TTC549 (cell line): ENCODE data around the gene C2CD2L.
"Not testable (repeated sequence)": the region's sequence is repeated elsewhere in the genome, so short reads cannot be mapped to it uniquely, and the experiment has no call there.

Source experiments
- FAIRE-seq: peaks from 2 replicates; lab custom pipeline; 2012; peaks lifted over from hg19 to GRCh38; lab: Jason Lieb, UNC

C2CD2L gene

DNA sequence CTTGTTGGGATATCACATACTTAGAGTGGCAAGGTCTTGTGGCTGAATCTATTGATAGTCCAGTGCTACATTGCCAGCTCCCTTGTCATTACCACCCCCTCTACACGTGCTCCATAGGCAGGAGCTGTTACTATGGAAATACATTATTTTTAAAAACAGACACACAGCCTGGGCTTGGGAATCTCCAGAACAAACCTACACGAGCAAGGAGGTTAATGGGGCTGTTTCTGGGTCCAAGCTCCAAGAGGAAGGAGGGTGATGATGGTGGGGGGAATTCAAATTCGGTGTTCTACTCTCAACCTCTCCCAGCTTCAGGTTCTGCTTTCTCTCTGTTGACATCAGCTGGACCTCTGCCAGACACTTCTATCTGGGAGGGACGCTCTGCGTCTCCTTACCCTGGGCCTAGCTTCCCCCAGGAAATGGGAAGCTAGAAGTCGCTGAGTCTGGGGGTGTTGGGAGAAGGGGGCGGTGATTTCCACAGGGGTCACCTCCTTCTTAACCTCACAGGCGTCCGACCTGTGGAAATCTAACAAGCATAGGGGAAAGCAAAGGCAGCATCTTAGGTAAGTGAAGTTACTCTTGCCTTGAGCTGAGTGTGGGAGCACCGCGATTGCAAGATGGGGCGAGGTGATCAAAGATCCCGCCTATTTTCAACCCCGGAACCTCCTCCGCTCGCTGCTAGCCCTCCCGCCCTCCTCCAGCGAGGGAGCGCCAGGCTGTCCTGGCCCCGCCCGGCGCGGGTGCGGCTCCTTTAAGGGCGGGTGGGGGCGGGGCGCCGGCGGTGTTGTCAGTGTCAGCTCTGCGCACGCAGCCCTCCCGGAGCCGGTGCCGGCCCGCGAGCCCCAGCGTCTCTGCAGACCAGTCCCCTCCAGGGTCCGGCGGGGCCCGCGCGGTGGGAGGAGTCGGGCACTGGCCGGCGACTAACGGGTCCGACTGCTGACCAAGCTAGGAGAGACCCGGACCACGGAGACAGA is at the start of gene C2CD2L:
Gene C2CD2L (plus strand): TSS at position 781 of the 974 bp plus-strand sequence. CDS start 398 bp downstream, outside the sequence.
- no peak for FAIRE-seq

DNA sequence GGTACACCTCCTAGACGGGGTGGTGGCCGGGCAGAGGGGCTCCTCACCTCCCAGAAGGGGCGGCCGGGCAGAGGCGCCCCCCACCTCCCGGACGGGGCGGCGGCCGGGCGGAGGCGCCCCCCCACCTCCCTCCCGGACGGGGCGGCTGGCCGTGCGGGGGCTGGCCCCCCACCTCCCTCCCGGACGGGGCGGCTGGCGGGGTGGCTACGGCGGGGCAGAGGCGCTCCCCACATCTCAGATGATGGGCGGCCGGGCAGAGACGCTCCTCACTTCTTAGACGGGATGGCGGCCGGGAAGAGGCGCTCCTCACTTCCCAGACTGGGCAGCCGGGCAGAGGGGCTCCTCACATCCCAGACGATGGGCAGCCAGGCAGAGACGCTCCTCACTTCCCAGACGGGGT is 48.0 kb upstream of the C2CD2L start:
- FAIRE-seq: not testable (repeated sequence)

DNA sequence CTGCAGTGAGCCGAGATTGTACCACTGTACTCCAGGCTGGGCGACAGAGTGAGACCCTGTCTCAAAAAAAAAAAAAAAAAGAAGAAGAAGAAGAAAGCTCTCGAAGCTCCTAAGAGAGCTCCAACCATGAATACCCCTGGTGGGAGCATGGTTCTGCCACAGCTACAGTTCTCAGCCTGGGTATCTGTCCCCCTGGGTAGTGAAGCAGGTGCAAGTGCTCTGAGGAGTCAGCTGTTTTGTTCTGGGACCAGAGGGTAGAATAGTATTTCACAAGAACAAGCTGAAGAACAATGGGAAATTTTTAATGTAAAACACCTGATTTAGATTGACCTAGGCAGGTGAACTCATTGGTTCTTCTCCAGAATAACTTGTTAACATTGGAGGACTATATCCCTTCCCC is 45.9 kb upstream of the C2CD2L start:
- FAIRE-seq: no peak

DNA sequence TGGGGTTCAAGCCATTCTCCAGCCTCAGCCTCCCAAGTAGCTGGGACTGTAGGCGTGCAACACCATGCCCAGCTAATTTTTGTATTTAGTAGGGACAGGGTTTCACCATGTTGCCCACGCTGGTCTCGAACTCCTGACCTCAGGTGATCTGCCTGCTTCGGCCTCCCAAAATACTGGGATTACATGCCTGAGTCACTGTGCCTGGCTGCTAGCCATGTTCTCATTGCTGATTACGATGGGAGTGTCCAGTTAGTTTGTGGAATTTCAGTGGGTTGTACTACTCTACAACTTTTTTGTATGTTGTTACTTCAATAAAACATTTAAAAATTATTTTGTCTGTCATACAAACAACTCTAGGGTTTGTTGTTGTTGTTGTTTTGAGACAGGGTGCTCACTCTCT is 44.4 kb upstream of the C2CD2L start:
- no peak for FAIRE-seq

DNA sequence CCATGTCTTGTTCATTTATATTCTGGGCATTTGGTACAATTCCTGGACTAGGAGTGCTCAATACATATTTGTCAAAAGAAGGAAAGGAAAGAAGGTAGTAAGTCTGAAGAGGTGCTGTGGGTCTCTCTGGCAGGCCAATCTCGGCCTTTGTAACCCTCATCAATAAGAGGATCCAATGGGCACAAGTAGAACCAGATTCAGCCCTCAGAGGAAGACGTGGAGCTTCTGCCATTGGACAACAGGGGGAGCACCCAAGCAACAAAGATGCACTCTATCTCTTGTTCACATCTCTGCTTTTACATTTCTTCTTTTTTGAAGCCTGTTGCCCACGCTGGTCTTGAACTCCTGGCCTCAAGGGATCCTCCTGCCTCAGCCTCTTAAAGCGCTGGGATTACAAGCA is 41.8 kb upstream of the C2CD2L start:
- FAIRE-seq: no peak

DNA sequence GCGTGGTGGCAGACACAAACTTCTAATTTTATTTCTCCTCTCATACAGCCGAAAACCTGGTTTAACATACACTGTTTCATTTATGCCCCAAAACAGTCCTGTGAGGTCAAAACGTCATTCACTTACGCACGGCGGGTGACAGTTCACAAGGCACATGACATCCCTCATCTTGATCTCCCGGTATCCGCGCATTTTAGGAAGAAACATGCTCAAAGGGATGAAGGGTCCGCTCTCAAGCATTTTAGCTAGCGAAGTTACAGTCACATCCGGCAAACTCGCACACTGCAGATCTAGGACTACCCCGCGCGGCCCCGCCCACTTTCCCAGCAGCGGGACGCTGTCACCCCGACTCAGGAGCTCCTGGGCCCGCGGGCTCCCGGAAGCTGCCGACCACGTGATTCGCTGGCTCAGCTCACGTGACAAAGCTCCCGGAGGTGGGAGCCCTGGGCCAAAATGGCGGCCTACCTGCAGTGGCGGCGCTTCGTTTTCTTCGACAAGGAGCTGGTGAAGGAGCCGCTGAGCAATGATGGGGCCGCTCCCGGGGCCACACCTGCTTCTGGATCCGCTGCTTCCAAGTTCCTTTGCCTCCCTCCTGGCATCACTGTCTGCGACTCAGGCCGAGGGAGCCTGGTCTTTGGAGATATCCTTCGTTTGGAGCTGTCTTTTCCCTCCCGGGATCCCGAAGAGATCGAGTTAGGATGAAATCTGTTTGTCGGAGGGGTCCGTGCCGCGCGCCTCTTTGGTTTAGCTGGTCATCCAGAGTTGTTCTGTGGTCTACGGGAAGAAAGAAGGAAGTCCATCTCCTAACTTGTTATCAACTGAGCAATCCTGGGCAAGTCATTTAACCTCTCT is 39.5 kb upstream of the C2CD2L start, which contains the start of gene VPS11:
Gene VPS11 (plus strand): TSS at position 448 of the 852 bp plus-strand sequence. CDS start 6 bp downstream, at position 454.
- peak; percentile 41 for FAIRE-seq

DNA sequence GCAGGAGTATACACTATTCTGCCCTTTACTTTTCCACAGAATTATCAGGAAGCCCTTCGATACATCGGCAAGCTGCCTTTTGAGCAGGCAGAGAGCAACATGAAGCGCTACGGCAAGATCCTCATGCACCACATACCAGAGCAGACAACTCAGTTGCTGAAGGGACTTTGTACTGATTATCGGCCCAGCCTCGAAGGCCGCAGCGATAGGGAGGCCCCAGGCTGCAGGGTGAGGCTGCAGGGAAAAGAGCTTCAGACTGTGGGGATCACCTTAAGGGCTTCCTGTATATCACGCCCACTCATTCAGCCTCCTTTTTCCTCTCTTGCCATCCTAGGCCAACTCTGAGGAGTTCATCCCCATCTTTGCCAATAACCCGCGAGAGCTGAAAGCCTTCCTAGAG is 29.3 kb upstream of the C2CD2L start:
- FAIRE-seq: no peak

DNA sequence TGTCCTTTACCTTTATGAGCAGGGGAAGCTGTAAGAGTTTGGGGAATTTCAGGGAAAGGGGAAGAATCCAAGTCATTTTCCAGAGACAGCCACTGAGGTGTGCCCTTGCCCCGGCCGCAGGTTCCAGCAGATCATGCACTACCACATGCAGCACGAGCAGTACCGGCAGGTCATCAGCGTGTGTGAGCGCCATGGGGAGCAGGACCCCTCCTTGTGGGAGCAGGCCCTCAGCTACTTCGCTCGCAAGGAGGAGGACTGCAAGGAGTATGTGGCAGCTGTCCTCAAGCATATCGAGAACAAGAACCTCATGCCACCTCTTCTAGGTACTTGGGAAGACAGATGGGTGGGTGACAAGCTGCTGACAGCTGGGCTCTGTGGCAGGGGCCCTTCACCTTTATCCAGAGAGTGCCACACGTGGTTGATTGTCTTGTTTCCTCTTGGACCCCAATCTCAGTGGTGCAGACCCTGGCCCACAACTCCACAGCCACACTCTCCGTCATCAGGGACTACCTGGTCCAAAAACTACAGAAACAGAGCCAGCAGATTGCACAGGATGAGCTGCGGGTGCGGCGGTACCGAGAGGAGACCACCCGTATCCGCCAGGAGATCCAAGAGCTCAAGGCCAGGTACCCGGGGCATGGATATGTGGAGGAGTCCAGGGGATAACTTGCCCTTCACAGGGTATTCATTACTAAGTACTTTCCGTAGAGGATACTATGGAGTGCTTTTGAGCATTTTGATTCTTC is 28.3 kb upstream of the C2CD2L start:
- FAIRE-seq: no peak

DNA sequence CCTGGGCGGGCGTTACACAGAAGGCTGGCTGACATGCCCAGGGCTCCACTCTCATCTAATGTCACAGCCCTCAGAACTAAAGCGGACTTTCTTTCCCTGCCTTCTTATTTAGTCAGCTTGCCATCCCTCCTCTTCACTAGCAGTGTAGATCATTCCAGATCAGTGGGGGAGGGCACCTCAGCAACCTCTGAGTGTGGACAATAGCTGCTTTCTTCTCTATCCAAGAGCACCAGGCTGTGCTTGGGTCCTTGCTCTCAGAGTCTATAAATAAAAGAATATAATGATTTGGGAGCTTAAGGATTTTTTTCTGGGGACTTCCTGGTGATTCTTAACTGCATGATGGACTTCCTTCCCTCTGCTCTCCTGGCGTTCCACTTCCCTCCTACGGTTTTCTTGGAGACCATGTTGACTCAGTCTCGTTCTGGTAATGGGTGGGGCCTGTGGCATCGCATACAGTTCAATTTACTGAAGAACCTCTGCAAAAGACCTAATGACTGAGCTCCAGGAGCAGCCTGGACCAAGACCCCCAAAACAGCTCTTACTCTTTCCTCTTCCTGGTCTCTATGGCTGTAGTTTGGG is 25.4 kb upstream of the C2CD2L start:
- no peak for FAIRE-seq

DNA sequence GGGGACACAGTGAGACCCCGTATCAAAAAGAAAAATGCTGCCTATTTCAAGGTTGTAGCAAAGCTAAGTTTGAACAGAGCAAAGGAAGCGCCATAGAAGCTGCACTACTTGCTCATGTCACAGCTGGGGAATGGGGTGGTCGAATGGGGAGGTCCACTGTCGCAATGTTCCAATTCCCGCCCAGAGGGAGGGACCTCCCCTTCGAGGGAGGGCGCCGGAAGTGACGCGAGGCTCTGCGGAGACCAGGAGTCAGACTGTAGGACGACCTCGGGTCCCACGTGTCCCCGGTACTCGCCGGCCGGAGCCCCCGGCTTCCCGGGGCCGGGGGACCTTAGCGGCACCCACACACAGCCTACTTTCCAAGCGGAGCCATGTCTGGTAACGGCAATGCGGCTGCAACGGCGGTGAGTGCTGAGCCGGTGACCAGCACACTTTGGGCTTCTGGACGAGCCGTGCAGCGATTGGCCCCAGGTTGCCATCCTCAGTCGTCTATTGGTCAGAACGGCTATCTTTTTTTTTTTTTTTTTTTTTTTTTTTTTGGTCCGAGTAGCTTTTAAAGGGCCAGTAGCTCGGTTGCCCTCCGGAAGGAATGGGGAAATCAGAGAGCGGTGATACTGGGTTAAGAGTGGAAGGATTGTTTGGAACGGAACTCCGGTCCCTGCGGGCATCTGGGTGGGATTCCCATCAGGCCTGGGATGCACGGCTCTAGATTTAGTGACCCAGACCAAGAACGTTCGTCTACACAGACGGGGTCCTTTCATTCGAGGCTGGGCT is 22.3 kb upstream of the C2CD2L start, which contains the start of gene HMBS:
Gene HMBS (plus strand): TSS at position 219 of the 774 bp plus-strand sequence. CDS start 153 bp downstream, at position 372.
- FAIRE-seq: peak; percentile 68

DNA sequence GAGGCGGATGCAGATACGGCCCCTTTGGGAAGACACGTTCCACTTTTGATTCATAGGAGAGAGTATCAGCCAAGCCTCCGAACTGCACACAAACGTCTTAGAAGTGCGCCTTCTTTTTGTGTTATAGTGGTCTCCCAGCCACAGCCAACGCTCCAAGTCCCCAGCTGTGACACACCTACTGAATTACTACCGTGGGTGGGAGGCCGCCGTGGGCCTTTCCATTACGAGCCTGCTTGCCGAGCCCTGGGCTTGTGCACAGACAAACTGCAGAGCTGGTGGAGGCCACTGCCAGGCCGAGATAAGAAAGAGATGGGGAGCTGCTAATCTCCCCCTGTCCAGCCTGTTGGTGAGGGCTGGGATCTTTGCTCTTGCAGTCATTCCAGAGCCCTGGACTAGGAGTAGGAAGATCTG is 21.7 kb upstream of the C2CD2L start:
- no peak for FAIRE-seq

DNA sequence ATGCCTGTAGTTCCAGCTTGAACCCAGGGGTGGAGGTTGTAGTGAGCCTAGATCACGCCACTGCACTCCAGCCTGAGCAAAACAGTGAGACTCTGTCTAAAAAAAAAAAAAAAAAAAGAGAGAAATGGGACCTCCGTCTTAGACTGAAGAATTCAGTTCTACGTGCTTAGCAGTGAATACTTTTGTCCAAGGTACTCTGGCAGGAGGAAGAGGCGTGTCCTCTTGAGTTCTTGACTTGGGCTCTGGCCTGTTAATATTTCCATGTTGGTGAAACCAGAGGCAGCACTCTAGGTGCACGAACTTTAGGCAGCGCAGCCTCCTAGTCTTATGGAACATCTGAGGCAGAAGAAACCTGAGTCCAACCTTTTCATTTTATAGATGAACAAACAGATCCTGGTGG is 20.0 kb upstream of the C2CD2L start:
- FAIRE-seq: no peak

DNA sequence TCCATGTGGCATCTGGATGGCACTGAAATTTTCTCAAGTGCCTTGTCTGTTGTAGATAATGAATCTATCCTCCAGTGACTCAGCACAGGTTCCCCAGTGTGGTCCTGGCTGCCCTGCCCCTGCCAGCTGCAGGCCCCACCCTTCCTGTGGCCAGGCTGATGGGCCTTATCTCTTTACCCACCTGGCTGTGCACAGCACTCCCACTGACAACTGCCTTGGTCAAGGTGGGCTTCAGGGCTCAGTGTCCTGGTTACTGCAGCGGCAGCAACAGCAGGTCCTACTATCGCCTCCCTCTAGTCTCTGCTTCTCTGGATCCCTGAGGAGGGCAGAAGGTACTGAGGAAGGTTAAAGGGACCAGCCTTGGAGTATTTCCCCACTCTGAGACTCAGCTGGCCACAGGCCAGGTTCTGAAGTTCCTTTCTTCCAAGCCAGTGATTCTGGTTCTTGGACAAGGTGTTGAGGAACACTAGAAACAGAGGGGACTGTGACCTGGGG is 19.4 kb upstream of the C2CD2L start:
- no peak for FAIRE-seq

DNA sequence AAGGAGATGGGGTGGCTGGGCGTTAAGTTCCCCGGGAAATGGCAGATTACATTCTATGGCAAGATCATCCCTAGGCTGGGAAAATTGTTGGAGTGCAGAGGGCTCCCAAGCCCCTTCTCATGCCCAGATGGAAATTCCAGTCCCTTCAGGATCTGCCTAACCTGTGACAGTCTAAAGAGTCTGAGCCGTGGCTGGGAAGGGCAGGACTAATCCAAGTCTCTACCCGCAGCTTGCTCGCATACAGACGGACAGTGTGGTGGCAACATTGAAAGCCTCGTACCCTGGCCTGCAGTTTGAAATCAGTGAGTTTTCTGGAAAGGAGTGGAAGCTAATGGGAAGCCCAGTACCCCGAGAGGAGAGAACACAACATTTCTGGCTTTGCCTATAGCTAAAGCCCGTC is 18.7 kb upstream of the C2CD2L start:
- no peak for FAIRE-seq

DNA sequence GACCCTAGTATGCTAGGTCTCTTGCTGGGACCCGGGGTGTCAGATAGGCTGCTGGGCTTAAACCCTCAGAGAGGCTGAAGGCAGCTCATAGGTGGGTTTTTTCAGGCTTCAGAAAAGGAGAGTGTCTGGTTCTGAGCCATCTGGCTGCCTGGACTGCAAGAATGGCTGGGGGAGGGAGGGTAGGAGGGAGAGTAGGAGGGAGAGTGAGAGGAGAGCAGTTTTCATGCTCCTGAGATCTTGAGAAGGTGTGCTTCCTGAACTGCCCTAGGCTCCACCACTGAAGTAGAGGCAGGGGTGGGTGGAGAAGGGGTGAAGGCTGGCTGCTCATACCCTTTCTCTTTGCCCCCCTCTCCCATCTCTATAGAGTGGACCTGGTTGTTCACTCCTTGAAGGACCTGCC is 17.8 kb upstream of the C2CD2L start:
- FAIRE-seq: no peak

DNA sequence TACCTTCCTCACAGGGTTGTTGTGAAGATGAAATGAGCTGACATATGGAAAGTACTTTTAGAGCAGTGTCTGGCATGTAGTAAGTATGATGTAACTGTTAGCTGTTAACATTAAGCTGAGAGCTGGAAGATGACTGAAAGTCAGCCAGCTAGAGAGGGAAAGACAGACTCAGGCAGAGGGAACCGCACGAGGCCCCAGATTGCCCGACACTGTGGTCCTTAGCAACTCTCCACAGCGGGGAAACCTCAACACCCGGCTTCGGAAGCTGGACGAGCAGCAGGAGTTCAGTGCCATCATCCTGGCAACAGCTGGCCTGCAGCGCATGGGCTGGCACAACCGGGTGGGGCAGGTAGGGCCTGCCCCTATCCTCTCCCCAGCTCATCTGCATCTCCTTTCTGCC is 16.0 kb upstream of the C2CD2L start:
- no peak for FAIRE-seq

DNA sequence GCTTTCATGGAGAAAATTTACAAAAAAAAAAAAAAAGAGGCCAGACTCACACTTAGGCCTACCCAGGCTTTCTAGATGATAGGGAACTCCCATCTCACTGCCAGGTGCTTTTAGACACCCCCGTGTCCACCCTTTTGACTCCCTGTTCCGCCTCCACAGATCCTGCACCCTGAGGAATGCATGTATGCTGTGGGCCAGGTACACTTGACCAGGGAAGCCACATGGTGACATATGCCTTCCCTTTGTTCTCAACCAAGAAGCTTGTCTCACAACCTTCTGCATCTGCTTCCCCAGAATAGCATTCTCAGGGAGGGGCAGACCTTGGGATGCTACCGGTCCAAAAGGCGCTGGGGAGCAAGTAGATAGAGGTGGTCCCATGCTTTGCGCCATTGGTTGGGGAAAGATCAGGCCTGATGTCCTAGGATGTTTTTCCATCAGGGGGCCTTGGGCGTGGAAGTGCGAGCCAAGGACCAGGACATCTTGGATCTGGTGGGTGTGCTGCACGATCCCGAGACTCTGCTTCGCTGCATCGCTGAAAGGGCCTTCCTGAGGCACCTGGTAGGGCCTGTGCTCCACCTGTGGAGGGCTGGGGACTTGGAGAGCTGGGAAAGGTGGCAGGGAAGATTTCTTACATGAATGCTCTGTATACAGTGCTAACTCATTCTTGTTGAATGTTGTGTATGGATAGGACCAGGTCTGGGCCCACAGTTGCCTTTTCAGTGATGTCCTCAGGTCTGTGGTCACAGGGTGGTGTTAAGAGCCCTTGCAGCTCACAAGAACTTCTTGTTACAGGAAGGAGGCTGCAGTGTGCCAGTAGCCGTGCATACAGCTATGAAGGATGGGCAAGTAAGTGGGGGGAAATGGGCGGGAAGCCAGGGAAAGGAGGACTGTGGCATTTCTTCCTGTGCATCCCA is 14.9 kb upstream of the C2CD2L start:
- no peak for FAIRE-seq

DNA sequence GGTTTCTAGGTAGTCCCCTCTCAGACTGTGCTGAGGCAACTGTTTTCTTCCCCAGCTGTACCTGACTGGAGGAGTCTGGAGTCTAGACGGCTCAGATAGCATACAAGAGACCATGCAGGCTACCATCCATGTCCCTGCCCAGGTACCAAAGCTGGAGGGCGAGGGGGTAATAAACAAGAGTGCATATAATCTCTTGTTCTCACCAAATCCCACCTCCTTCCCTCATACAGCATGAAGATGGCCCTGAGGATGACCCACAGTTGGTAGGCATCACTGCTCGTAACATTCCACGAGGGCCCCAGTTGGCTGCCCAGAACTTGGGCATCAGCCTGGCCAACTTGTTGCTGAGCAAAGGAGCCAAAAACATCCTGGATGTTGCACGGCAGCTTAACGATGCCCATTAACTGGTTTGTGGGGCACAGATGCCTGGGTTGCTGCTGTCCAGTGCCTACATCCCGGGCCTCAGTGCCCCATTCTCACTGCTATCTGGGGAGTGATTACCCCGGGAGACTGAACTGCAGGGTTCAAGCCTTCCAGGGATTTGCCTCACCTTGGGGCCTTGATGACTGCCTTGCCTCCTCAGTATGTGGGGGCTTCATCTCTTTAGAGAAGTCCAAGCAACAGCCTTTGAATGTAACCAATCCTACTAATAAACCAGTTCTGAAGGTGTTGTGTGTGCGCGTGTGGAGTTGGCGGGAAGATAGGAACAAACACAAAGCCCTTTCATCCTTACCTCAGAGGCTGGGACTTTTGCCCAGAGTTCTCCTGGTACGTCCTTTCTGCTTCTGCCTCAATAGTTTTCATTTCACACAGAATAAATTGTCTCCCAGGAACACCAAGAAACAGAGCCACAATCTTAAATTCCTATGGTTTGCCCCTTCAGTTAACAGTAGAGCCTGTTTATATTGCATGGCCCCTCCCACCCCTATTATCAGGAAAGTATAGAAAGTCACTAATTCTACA is 14.0 kb upstream of the C2CD2L start:
- no peak for FAIRE-seq
